ENCODE measurements around the gene EPHA7.

GRCh38 chr6:93248631-93249030 lies 170.7 kb downstream of the EPHA7 start:
- TF ChIP-seq ISL1 (CRISPR knock-in tag; IDR thresholded peaks at IDR 0.05) (no peak), ARNTL (CRISPR knock-in tag; IDR thresholded peaks at IDR 0.05; ENCODE audit: borderline replicate concordance, low read depth) (no peak), GLIS3 (CRISPR knock-in tag; IDR thresholded peaks at IDR 0.05) (no peak)
